Colonic mucosa (tissue), 4 donors: ENCODE data around the gene POLR3GL. TPM values are rescaled to one million over a fixed set of nuclear protein-coding genes. Genes with fewer than 3 reads are reported as not detected.
A peak's percentile ranks its signal among the peaks of the same experiment; 100 is the strongest.

ENCODE experiments used
- DNase-seq: peaks from one replicate; pipeline ENCODE4 v3.0.0-alpha.2; 2020
- H3K27ac ChIP-seq: fragments of 200-600 bp; one replicate; pipeline ENCODE4 v1.8.0; 2021
- H3K27me3 ChIP-seq: fragments of 200-600 bp; one replicate; pipeline ENCODE4 v1.8.0; 2021
- H3K36me3 ChIP-seq: fragments of 200-600 bp; one replicate; pipeline ENCODE4 v1.8.0; 2021
- H3K4me1 ChIP-seq: fragments of 200-600 bp; one replicate; pipeline ENCODE4 v1.8.0; 2021; ENCODE audit warnings: mild to moderate bottlenecking
- H3K4me3 ChIP-seq: fragments of 200-600 bp; one replicate; pipeline ENCODE4 v1.8.0; 2021
- H3K9ac ChIP-seq, 2 donors: one replicate each; pipeline ENCODE4 v1.7.0; 2013; ENCODE audit warnings: control low read depth in 2 of 2, low read depth in 2 of 2, low read length in 2 of 2
- H3K9me3 ChIP-seq: fragments of 200-600 bp; one replicate; pipeline ENCODE4 v1.8.0; 2021
- CTCF ChIP-seq: fragments of 200-600 bp; IDR thresholded peaks from one replicate; pipeline ENCODE4 v1.8.0; 2022; ENCODE audit warnings: antibody characterized with exemption, mild to moderate bottlenecking
- intact Hi-C: fragments of 100-400 bp; cut with DNase I; formaldehyde crosslinking; loops from one replicate; pipeline ENCODE4 v1.14.1; 2022
- total RNA-seq, 2 donors: library from RNA; stranded (reverse); fragmentation: NEBNext Ultra II Directional in 1 of 2; extraction: Animal tissue kit (Norgen Biotek cat#: 25700) in 1 of 2; gene quantifications; one replicate each; pipeline ENCODE4 v1.2.1, GENCODE V29; 2021
- donor health status: healthy.
- donor health status: DM: no; HTN: no; CAD: no.
- donor health status: DM: no; HTN: no; CAD: no.

POLR3GL gene
- total RNA-seq, 2 donors from 2014 or later = 12.6 to 16.1 TPM

DNA sequence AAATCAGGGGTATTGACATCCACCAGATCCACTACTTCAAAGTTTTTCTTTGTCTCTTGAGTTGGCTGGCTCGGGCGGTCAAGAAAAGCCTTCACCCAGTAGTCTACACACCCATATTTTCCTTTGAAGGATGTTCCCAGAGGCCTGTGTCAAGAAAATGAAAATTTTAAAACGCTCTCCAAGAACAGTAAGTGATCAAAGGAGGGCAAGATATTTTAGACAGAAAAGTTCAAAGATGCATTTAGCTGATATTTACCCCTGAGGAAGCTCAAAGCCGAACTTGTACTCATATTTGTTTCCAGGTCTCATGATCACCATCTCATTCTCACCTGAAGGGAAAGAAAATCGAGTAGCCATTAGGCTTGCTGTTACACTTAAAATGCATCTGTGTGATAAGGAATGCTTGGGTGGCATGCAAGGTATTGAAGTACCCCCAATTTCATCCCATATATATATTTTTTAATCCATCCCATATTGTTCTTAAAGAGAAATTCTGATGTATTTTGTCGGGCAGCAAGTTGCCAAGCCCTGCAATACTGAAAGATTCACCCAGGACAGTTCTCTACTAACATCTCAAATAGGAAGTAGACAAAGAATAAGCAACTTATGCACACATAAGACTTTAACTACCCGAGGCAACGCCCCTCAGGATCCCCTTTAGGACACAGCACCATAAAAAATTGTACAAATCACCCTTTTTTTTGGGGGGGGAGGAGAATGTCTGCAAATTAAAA lies 30.8 kb downstream of the POLR3GL start:
- peak overlapping the region; percentile 79 for H3K4me3 ChIP-seq
- peak overlapping the region; percentile 94 for H3K27ac ChIP-seq
- H3K27me3 ChIP-seq = no peaks in the 10 kb centered on the region
- DNase-seq = no peak
- H3K9me3 ChIP-seq = no peaks in the 10 kb centered on the region
- peak overlapping the region; percentile 84 to 100 for H3K9ac ChIP-seq
- no peak for TF ChIP-seq CTCF
- peaks cover 11% of the 10 kb centered on the region for H3K4me1 ChIP-seq
- intact Hi-C loops = no loop called here
- peaks cover 9% of the 10 kb centered on the region for H3K36me3 ChIP-seq

DNA sequence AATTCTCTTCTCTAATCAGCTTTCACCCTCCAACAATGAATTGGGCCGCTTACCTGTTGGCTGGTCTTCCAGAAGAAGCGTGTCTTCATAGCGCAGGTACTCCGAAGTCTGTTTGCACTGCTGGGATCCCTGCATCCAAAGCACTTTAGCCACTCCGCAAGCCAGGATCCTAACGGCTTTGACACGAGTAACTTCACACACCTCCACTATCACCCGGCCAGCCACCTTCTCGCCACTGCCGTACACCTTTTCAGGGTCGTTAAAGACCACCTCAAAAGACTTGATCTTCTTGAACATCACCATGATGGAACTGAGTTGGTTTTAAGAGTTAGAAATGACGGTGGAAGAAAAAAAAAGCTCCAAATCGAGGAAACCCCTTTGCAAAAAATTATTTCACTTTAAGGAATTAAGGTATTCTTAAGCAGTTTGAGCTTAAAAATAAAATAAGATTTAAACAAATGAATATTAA lies 31.5 kb downstream of the POLR3GL start:
- no peak for DNase-seq
- Histone ChIP-seq H3K4me1 (peaks cover 11% of the 10 kb centered on the region), H3K9ac (peak overlapping the region; percentile 84 to 100)

DNA sequence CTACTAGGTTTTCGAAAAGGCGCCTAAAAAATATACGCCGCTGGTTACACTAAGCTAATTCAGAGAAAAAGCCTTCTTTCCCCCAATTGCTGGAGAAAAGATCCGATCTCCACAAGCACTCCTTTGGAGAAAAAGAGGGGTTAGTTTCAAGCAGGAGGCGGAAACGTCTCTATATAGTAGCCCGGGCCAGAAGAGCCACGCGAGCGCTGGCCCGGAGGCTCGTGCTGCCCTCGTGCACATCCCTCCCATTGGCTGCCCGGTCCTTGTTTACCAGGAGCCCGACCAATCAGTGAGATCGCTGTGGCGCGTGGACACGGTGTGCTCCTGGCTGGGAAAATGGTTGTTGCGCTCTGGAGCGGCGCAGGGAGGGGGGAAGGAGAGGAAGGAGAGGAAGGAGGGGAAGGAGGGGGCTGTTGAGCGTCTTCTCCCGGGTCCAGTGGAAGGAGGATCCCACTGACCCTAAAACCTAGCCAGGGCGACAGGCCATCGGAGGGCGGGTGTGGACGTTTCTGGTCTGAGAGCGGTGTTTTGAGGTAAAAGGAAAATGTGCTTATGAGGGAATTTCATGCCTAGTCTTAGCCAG lies 32.0 kb downstream of the POLR3GL start, which contains the start of gene TXNIP:
TXNIP (minus strand) TSS at position 147 of the 583 bp plus-strand sequence. CDS start 313 bp downstream, outside the sequence.
- Histone ChIP-seq H3K9ac (peak within 1 kb of the TSS; percentile 84 to 100), H3K9me3 (no peaks in the 10 kb centered on the region), H3K4me1 (peaks cover 11% of the 10 kb centered on the region), H3K36me3 (peaks cover 9% of the 10 kb centered on the region), H3K27me3 (no peaks in the 10 kb centered on the region), H3K27ac (peak within 1 kb of the TSS; percentile 94), H3K4me3 (peak within 1 kb of the TSS; percentile 79)
- peak; percentile 99 for DNase-seq
- no peak for TF ChIP-seq CTCF
- intact Hi-C loops = no loop called here

More for the DNA sequence above, 31.5 kb downstream of the POLR3GL start:
- Histone ChIP-seq H3K36me3 (peaks cover 9% of the 10 kb centered on the region), H3K27ac (peak overlapping the region; percentile 94), H3K27me3 (no peaks in the 10 kb centered on the region), H3K4me3 (peak overlapping the region; percentile 79), H3K9me3 (no peaks in the 10 kb centered on the region)
- intact Hi-C loops = no loop called here
- no peak for TF ChIP-seq CTCF

DNA sequence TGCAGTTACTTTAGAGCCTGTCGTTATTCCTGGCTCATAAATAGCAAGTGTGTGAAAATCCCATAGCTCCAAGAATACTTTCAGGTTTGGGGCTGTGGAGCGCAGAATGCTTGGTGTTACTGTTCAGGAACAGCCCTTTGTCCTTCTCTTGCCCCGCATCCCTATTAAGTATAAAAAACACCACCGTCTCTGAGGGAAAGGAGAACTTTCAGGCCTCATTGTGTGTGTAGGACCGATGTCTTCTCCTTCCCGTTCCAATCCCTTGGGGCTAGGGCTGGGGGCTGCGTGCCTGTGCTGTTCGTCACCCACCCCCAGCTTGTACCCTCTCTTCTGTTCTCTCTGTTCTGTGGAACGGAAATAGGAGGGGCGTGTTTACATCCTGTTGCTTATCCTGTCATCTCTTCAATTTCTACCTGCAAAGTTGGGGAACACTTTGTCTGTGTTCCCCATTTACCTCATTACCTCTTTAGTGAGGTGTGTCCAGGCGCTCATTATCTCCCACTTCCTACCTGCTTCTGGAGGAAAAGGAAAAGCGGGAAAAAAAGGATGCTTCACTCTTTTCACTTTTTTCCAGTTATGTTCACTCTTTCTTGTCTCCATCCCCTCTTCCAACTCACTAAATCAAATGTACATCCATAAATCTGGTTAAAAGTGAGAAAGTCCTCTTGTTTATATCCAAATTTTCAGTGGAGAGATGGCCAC lies 32.7 kb downstream of the POLR3GL start:
- intact Hi-C loops = no loop called here
- peak overlapping the region; percentile 69 to 100 for H3K9ac ChIP-seq
- DNase-seq = no peak
- peaks cover 11% of the 10 kb centered on the region for H3K4me1 ChIP-seq
- no peaks in the 10 kb centered on the region for H3K9me3 ChIP-seq
- peaks cover 9% of the 10 kb centered on the region for H3K36me3 ChIP-seq
- H3K27me3 ChIP-seq = no peaks in the 10 kb centered on the region
- no peak for TF ChIP-seq CTCF
- peak overlapping the region; percentile 79 for H3K4me3 ChIP-seq
- H3K27ac ChIP-seq = peak overlapping the region; percentile 94

- no peak for TF ChIP-seq CTCF
- Histone ChIP-seq H3K27me3 (no peaks in the 10 kb centered on the region), H3K4me3 (peak overlapping the region; percentile 79), H3K4me1 (peaks cover 11% of the 10 kb centered on the region), H3K9ac (peak overlapping the region in 1 of 2 donors; percentile 100), H3K9me3 (no peaks in the 10 kb centered on the region), H3K36me3 (peaks cover 9% of the 10 kb centered on the region), H3K27ac (peak overlapping the region; percentile 94)
- DNase-seq = no peak
- intact Hi-C loops = no loop called here
These were observed 33.2 kb downstream of the POLR3GL start for GRCh38 chr1:145997718-145998023.
